CD14-positive monocyte (primary cell): ENCODE measurements around the gene EXD3. TPM values are rescaled to one million over a fixed set of nuclear protein-coding genes. Genes with fewer than 3 reads are reported as not detected.
A peak's percentile ranks its signal among the peaks of the same experiment; 100 is the strongest.

Source experiments
- DNase-seq, 3 donors: peaks; one replicate each; pipeline ENCODE4 v3.0.0-alpha.2; 2011 to 2022
- H2AFZ ChIP-seq: 2 replicates; pipeline ENCODE4 v1.6.0; 2012; ENCODE audit warnings: mild to moderate bottlenecking, low read depth, low read length, inconsistent platforms; ENCODE audit not compliant: insufficient read depth, poor library complexity, severe bottlenecking
- H3K27ac ChIP-seq, 2 donors: 1 replicate in 1 of 2; 2 replicates in 1 of 2; pipeline ENCODE4 v1.5.1; 2012 to 2013; ENCODE audit warnings: low read length in 2 of 2, control low read depth in 1 of 2, inconsistent platforms in 1 of 2, low read depth in 1 of 2, mild to moderate bottlenecking in 1 of 2
- H3K27me3 ChIP-seq, 2 donors: one replicate each; pipeline versions ENCODE4 v1.6.0 to v1.6.1; 2011 to 2013; ENCODE audit warnings: low read length in 2 of 2; ENCODE audit not compliant: control insufficient read depth in 2 of 2, insufficient read depth in 2 of 2
- H3K36me3 ChIP-seq, 2 donors: replicated peaks in 1 of 2; 1 replicate in 1 of 2; 2 replicates in 1 of 2; pipeline versions ENCODE4 v1.5.1 to v1.6.1; 2012 to 2013; ENCODE audit warnings: low read length in 2 of 2, control low read depth in 1 of 2, inconsistent platforms in 1 of 2, mild to moderate bottlenecking in 1 of 2; ENCODE audit not compliant: insufficient read depth in 2 of 2, control insufficient read depth in 1 of 2
- H3K4me1 ChIP-seq, 2 donors: 1 replicate in 1 of 2; 2 replicates in 1 of 2; pipeline versions ENCODE4 v1.5.1 to v1.6.1; 2012 to 2013; ENCODE audit warnings: low read length in 2 of 2, control low read depth in 1 of 2, inconsistent platforms in 1 of 2, mild to moderate bottlenecking in 1 of 2, moderate library complexity in 1 of 2; ENCODE audit not compliant: insufficient read depth in 2 of 2, control insufficient read depth in 1 of 2
- H3K4me2 ChIP-seq: replicated peaks from 2 replicates; pipeline ENCODE3; 2012; ENCODE audit warnings: low read length, moderate library complexity, mild to moderate bottlenecking; ENCODE audit not compliant: poor library complexity, severe bottlenecking; ENCODE audit errors: extremely low read depth
- H3K4me3 ChIP-seq, 3 experiments: fragments of 200-600 bp in 1 of 3; sonication (generic) in 1 of 3; replicated peaks in 1 of 3; 1 replicate in 2 of 3; 2 replicates in 1 of 3; pipeline ENCODE4 v1.5.1; 2011 to 2013; ENCODE audit warnings: low read length in 3 of 3, mild to moderate bottlenecking in 3 of 3, control low read depth in 2 of 3, low read depth in 2 of 3, inconsistent platforms in 1 of 3, moderate library complexity in 1 of 3
- H3K79me2 ChIP-seq: 2 replicates; pipeline ENCODE4 v1.6.0; 2012; ENCODE audit warnings: mild to moderate bottlenecking, control low read depth, inconsistent platforms, low read length, moderate library complexity; ENCODE audit not compliant: insufficient read depth
- H3K9ac ChIP-seq: 2 replicates; pipeline ENCODE4 v1.6.0; 2017; ENCODE audit warnings: low read length, mild to moderate bottlenecking; ENCODE audit not compliant: insufficient read depth, poor library complexity, severe bottlenecking
- H3K9me3 ChIP-seq, 2 donors: replicated peaks in 1 of 2; 1 replicate in 1 of 2; 2 replicates in 1 of 2; pipeline versions ENCODE4 v1.5.1 to v1.6.1; 2012 to 2013; ENCODE audit warnings: low read length in 2 of 2, control low read depth in 1 of 2; ENCODE audit not compliant: control insufficient read depth in 1 of 2, insufficient read depth in 1 of 2
- H4K20me1 ChIP-seq: 2 replicates; pipeline ENCODE4 v1.6.0; 2012; ENCODE audit warnings: mild to moderate bottlenecking, low read length, control low read depth, moderate library complexity; ENCODE audit not compliant: insufficient read depth
- H3K27ac Mint-ChIP-seq, 7 donors: one replicate each; pipeline ENCODE4 v1.8.0; 2020; ENCODE audit warnings: mild to moderate bottlenecking in 7 of 7, mixed read lengths in 7 of 7, moderate library complexity in 6 of 7, inconsistent platforms in 2 of 7
- H3K27me3 Mint-ChIP-seq, 3 donors: one replicate each; pipeline ENCODE4 v1.8.0; 2021 to 2022; ENCODE audit warnings: low read depth in 3 of 3, mild to moderate bottlenecking in 3 of 3, mixed read lengths in 3 of 3, moderate library complexity in 3 of 3, inconsistent platforms in 1 of 3
- H3K36me3 Mint-ChIP-seq, 2 donors: one replicate each; pipeline ENCODE4 v1.8.0; 2020; ENCODE audit warnings: mixed read lengths in 2 of 2, inconsistent platforms in 1 of 2, mild to moderate bottlenecking in 1 of 2
- H3K4me1 Mint-ChIP-seq: one replicate; pipeline ENCODE4 v1.8.0; 2020; ENCODE audit warnings: mild to moderate bottlenecking, mixed read lengths
- H3K4me3 Mint-ChIP-seq, 2 donors: one replicate each; pipeline ENCODE4 v1.8.0; 2020; ENCODE audit warnings: mild to moderate bottlenecking in 2 of 2, mixed read lengths in 2 of 2, moderate library complexity in 1 of 2
- H3K9me3 Mint-ChIP-seq, 7 donors: one replicate each; pipeline ENCODE4 v1.8.0; 2020 to 2022; ENCODE audit warnings: mixed read lengths in 7 of 7, mild to moderate bottlenecking in 6 of 7, moderate library complexity in 6 of 7, inconsistent platforms in 2 of 7
- WGBS: methylation state at CpG from one replicate; pipeline ENCODE4 v1.1.5; 2013; ENCODE audit warnings: missing lambda C conversion rate; ENCODE audit not compliant: insufficient coverage; 5-methylcytosine and 5-hydroxymethylcytosine counted together
- intact Hi-C, 2 donors: fragments of 100-400 bp; cut with micrococcal nuclease; formaldehyde crosslinking; loops; one replicate each; pipeline versions ENCODE4 v1.15.0 to v1.15.1; 2023
- polyA plus RNA-seq, 3 donors: library from polyadenylated mRNA; depleted of rRNA in 1 of 3; unstranded in 2 of 3; stranded (reverse) in 1 of 3; fragments of 300-500 nt in 2 of 3; fragments of >200 nt in 1 of 3; fragmentation: Illumina TruSeq in 2 of 3; gene quantifications; 1 replicate in 2 of 3; 2 replicates in 1 of 3; pipeline ENCODE4 v1.2.3, GENCODE V29; 2012 to 2021
- TF ChIP-seq, protein P1 (sequence below): fragments of 200-600 bp; IDR thresholded peaks from one replicate; pipeline ENCODE4 v1.8.0; 2022; ENCODE audit warnings: antibody characterized with exemption, mild to moderate bottlenecking

Gene EXD3
- polyA plus RNA-seq, 3 donors: 2.0 to 10.8 (median 3.0) TPM

- no peaks in the 10 kb centered on the region for H3K9me3 ChIP-seq
- Mint-ChIP-seq H3K27me3 (peaks cover 0 to 3% (median 0%) of the 10 kb centered on the region in 3 donors), H3K36me3 (peaks cover 11 to 16% of the 10 kb centered on the region in 2 donors), H3K27ac (peak overlapping the region in 4 of 7 donors; percentile 4 to 75 (median 38)), H3K9me3 (peaks cover 0 to 3% (median 0%) of the 10 kb centered on the region in 7 donors), H3K4me3 (no peak overlapping the region), H3K4me1 (peaks cover 24% of the 10 kb centered on the region)
- H3K4me2 ChIP-seq: no peak overlapping the region
- WGBS: 97% methylated on average over 11 of the region's 12 CpGs
- no peaks in the 10 kb centered on the region for H3K27me3 ChIP-seq
- intact Hi-C loops: loop anchor here in 1 of 2 donors (5.0 kb wide), 1 partner anchor 34 kb away; the partner anchor contains the start of genes EXD3 and NOXA1
- no peak for DNase-seq
- no peak overlapping the region for H2AFZ ChIP-seq
- H4K20me1 ChIP-seq: no peaks in the 10 kb centered on the region
- H3K4me3 ChIP-seq: no peak overlapping the region
- TF ChIP-seq, protein P1, sequence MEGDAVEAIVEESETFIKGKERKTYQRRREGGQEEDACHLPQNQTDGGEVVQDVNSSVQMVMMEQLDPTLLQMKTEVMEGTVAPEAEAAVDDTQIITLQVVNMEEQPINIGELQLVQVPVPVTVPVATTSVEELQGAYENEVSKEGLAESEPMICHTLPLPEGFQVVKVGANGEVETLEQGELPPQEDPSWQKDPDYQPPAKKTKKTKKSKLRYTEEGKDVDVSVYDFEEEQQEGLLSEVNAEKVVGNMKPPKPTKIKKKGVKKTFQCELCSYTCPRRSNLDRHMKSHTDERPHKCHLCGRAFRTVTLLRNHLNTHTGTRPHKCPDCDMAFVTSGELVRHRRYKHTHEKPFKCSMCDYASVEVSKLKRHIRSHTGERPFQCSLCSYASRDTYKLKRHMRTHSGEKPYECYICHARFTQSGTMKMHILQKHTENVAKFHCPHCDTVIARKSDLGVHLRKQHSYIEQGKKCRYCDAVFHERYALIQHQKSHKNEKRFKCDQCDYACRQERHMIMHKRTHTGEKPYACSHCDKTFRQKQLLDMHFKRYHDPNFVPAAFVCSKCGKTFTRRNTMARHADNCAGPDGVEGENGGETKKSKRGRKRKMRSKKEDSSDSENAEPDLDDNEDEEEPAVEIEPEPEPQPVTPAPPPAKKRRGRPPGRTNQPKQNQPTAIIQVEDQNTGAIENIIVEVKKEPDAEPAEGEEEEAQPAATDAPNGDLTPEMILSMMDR: no peak
- H3K27ac ChIP-seq: no peak overlapping the region
- H3K9ac ChIP-seq: no peak overlapping the region
- H3K4me1 ChIP-seq: peaks cover 45 to 59% of the 10 kb centered on the region in 2 donors
- H3K79me2 ChIP-seq: no peaks in the 10 kb centered on the region
- peaks cover 6 to 7% of the 10 kb centered on the region in 2 donors for H3K36me3 ChIP-seq
Observed at GRCh38 chr9:137456061-137456863, 33.3 kb upstream of the EXD3 start.

DNA sequence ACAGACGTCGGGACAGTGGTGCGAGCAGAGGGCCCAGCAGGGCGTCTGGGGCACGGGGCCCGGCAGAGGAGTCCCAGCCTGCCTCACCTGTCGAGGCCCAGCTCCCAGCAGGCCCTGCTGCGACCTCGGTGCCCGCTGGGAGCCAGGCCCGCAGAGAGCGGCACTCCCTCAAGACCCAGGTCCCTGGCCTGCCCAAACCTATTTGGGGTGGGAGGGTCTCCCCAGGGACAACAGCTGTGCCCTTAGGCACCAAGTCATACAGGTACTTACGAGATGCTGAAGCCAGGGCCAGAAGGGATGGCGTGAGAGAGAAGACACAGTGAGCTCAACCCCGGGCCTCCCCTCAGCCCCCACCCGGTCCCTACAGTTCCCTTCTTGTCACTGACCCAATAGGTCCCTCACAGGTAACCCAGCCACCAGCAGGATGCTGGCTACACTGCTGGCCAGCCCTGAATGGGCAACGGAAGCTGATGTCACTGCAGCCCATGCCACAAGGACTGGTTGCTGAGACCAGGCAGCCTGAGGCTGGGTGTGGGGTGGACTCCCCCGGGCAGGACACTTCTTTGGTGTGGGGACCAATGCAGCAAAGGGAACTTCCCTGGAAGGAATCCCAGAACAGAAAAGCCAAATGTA lies 32.5 kb upstream of the EXD3 start:
- H3K79me2 ChIP-seq: no peaks in the 10 kb centered on the region
- H2AFZ ChIP-seq: no peak overlapping the region
- Mint-ChIP-seq H3K36me3 (peaks cover 11 to 16% of the 10 kb centered on the region in 2 donors), H3K27me3 (no peaks in the 10 kb centered on the region), H3K27ac (peak overlapping the region in 2 of 7 donors; percentile 4 to 13), H3K4me3 (no peak overlapping the region), H3K4me1 (peaks cover 24% of the 10 kb centered on the region), H3K9me3 (peaks cover 0 to 6% (median 0%) of the 10 kb centered on the region in 7 donors)
- H3K36me3 ChIP-seq: peaks cover 6 to 7% of the 10 kb centered on the region in 2 donors
- no peaks in the 10 kb centered on the region for H4K20me1 ChIP-seq
- H3K9ac ChIP-seq: no peak overlapping the region
- H3K4me2 ChIP-seq: no peak overlapping the region
- peaks cover 49 to 65% of the 10 kb centered on the region in 2 donors for H3K4me1 ChIP-seq
- 95% methylated on average over 18 of the region's 18 CpGs for WGBS
- TF ChIP-seq, protein P1: no peak
- H3K27me3 ChIP-seq: no peaks in the 10 kb centered on the region
- H3K27ac ChIP-seq: no peak overlapping the region
- H3K9me3 ChIP-seq: no peaks in the 10 kb centered on the region
- intact Hi-C loops: loop anchor here in 1 of 2 donors (5.0 kb wide), 1 partner anchor 33 kb away; the partner anchor contains the start of genes EXD3 and NOXA1
- no peak overlapping the region for H3K4me3 ChIP-seq
- no peak for DNase-seq
